Smooth muscle cell (in vitro differentiated cells): ENCODE data around the gene DTWD2. TPM values are rescaled to one million over a fixed set of nuclear protein-coding genes. Genes with fewer than 3 reads are reported as not detected.

Experiments used
- DNase-seq: peaks from one replicate; lab custom pipeline; 2025; ENCODE audit not compliant: unreplicated experiment; lab: John Stamatoyannopoulos, UW
- H2AFZ ChIP-seq: fragments of 200-600 bp; sonication (generic); 2 replicates; pipeline ENCODE4 v1.6.0; 2016; ENCODE audit warnings: antibody characterized with exemption, low read depth, mild to moderate bottlenecking
- H3F3A ChIP-seq: fragments of 200-600 bp; sonication (generic); 2 replicates; pipeline ENCODE4 v1.6.0; 2017; ENCODE audit warnings: antibody characterized with exemption, low read depth
- H3K27ac ChIP-seq: fragments of 200-600 bp; sonication (generic); 2 replicates; pipeline ENCODE4 v1.5.1; 2016; ENCODE audit warnings: low read depth, mild to moderate bottlenecking
- H3K27me3 ChIP-seq: fragments of 200-600 bp; sonication (generic); 2 replicates; pipeline ENCODE4 v1.6.1; 2016; ENCODE audit warnings: low read depth, mild to moderate bottlenecking
- H3K36me3 ChIP-seq: fragments of 200-600 bp; sonication (generic); 2 replicates; pipeline ENCODE4 v1.5.1; 2016; ENCODE audit warnings: low read depth
- H3K4me1 ChIP-seq: fragments of 200-600 bp; sonication (generic); 2 replicates; pipeline ENCODE4 v1.5.1; 2016; ENCODE audit warnings: low read depth
- H3K4me2 ChIP-seq: fragments of 200-600 bp; sonication (generic); 2 replicates; pipeline ENCODE4 v1.6.0; 2016; ENCODE audit warnings: mild to moderate bottlenecking
- H3K4me3 ChIP-seq: fragments of 200-600 bp; sonication (generic); 2 replicates; pipeline ENCODE4 v1.5.1; 2016; ENCODE audit warnings: mild to moderate bottlenecking
- H3K79me2 ChIP-seq: fragments of 200-600 bp; sonication (generic); 2 replicates; pipeline ENCODE4 v1.6.0; 2016; ENCODE audit warnings: low read depth, mild to moderate bottlenecking
- H3K9ac ChIP-seq: fragments of 200-600 bp; sonication (generic); 2 replicates; pipeline ENCODE4 v1.6.0; 2016; ENCODE audit warnings: low read depth
- H3K9me3 ChIP-seq: fragments of 200-600 bp; sonication (generic); replicated peaks from 2 replicates; pipeline ENCODE4 v1.5.1; 2016; ENCODE audit warnings: low read depth
- H4K20me1 ChIP-seq: fragments of 200-600 bp; sonication (generic); 2 replicates; pipeline ENCODE4 v1.6.0; 2016; ENCODE audit warnings: low read depth
- WGBS: methylation state at CpG from one replicate; pipeline ENCODE4 v1.1.7; 2016; ENCODE audit warnings: low lambda C conversion rate; 5-methylcytosine and 5-hydroxymethylcytosine counted together
- polyA plus RNA-seq: library from polyadenylated mRNA; unstranded; fragments of >200 nt; fragmentation: Nextera tagmentation; extraction: Ambion mirVana; gene quantifications from 2 replicates; pipeline ENCODE4 v1.2.1, GENCODE V29; 2016
- total RNA-seq: library from RNA; depleted of rRNA; stranded (reverse); fragments of >200 nt; gene quantifications from 2 replicates; pipeline ENCODE4 v1.2.3, GENCODE V29; 2014
- TF ChIP-seq, protein P1 (sequence below): fragments of 200-600 bp; sonication (generic); IDR thresholded peaks from 2 replicates; pipeline ENCODE4 v1.5.1; 2017; ENCODE audit warnings: borderline replicate concordance, mild to moderate bottlenecking, antibody characterized with exemption; ENCODE audit not compliant: insufficient read depth, poor library complexity, severe bottlenecking

The DTWD2 gene
- total and polyA plus RNA-seq, 2 experiments from 2014 or later: 0.58 to 1.7 TPM

DNA sequence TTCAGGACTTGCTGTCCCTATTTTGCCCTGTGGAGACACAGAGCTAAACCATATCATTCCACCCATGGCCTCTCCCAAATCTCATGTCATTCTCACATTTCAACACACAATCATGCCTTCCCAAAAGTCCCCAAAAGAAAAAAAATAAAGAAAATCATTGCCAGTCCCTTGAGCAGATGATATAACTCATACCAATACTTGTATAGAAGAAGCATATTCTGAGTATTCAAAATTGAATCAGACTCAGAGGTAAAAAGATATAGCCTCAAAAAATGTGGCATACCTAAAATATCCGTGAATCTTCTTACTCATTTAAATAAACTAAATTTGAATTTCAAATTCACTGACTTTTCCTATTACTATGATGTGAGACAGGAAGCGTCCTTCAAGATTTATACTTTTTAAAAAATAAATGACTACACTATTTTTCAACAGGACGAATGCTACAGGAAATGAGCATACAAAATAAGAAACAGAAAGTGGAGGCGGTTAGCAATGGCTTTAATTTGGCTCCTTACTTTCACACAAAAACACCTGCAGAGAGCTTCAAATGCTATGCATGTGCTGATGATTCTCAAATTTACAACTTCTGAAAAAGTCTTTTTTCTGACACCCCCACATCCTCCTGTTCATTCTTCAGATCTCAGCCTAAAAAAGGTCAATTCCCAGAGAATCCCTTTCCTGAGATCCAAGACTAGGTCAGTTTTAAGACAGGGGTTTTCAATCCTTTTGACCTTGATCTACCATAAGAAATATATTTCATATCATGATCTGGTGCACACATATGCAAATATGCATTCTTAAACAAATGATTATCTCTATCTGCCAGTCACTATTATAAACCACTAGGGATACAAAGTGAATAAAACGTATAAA lies 42.9 kb upstream of the DTWD2 start:
- Histone ChIP-seq H3K4me2 (no peak overlapping the region), H3F3A (no peaks in the 10 kb centered on the region), H3K4me1 (no peaks in the 10 kb centered on the region), H4K20me1 (no peaks in the 10 kb centered on the region), H3K79me2 (no peaks in the 10 kb centered on the region), H3K9me3 (no peaks in the 10 kb centered on the region), H3K27ac (no peak overlapping the region), H3K9ac (no peak overlapping the region), H3K4me3 (no peak overlapping the region), H3K27me3 (no peaks in the 10 kb centered on the region), H2AFZ (no peak overlapping the region), H3K36me3 (no peaks in the 10 kb centered on the region)
- WGBS: 84% methylated on average over 5 of the region's 5 CpGs
- DNase-seq: no peak
- TF ChIP-seq, protein P1, sequence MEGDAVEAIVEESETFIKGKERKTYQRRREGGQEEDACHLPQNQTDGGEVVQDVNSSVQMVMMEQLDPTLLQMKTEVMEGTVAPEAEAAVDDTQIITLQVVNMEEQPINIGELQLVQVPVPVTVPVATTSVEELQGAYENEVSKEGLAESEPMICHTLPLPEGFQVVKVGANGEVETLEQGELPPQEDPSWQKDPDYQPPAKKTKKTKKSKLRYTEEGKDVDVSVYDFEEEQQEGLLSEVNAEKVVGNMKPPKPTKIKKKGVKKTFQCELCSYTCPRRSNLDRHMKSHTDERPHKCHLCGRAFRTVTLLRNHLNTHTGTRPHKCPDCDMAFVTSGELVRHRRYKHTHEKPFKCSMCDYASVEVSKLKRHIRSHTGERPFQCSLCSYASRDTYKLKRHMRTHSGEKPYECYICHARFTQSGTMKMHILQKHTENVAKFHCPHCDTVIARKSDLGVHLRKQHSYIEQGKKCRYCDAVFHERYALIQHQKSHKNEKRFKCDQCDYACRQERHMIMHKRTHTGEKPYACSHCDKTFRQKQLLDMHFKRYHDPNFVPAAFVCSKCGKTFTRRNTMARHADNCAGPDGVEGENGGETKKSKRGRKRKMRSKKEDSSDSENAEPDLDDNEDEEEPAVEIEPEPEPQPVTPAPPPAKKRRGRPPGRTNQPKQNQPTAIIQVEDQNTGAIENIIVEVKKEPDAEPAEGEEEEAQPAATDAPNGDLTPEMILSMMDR: no peak

DNA sequence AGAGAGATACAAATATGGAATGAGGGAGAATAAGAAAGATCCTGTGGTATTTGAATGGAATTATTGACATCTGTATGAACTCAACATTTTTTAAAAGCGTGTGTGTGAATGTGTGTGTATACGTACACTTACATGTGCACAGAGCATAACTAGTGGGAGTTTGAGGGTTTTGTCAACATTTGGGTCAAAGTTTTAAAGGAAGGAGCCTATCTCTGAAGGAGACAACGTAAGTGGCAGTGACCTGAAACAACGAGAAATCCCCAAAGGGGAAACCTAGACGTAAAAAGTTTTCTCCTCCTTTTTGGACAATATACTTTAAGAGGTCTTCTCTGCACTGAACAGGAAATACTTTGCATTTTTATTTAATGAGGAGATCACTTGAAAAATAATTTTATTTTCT lies 40.2 kb upstream of the DTWD2 start:
- H3K4me2 ChIP-seq: no peak overlapping the region
- H3K9ac ChIP-seq: no peak overlapping the region
- H3K9me3 ChIP-seq: no peaks in the 10 kb centered on the region
- H3K27ac ChIP-seq: no peak overlapping the region
- no peak overlapping the region for H3K4me3 ChIP-seq
- DNase-seq: no peak
- H3K79me2 ChIP-seq: no peaks in the 10 kb centered on the region
- no peaks in the 10 kb centered on the region for H3K27me3 ChIP-seq
- H3K4me1 ChIP-seq: no peaks in the 10 kb centered on the region
- no peaks in the 10 kb centered on the region for H3K36me3 ChIP-seq
- TF ChIP-seq, protein P1: no peak
- no peak overlapping the region for H2AFZ ChIP-seq
- H3F3A ChIP-seq: no peaks in the 10 kb centered on the region
- no peaks in the 10 kb centered on the region for H4K20me1 ChIP-seq
- WGBS: 95% methylated on average over 5 of the region's 5 CpGs

DNA sequence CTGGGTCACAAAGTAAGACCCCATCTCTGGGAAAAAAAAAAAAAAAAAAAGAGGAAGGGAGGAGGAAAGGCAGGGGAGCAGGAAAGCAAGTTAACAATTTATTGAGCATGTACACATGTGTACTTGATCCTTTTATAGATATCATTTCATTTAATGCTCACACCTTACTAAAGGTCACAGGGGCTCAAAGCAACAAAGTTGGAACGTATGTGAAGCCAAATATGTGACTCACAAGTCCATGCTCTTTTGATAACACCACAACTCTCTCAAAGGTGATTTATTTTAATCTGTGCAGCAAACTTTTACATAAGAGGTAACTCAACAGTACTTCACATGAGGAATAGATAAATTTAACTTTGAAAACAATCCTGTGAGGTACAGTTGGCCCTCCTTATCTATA lies 34.4 kb upstream of the DTWD2 start:
- H2AFZ ChIP-seq: no peak overlapping the region
- no peaks in the 10 kb centered on the region for H3K4me1 ChIP-seq
- no peaks in the 10 kb centered on the region for H3K9me3 ChIP-seq
- no peaks in the 10 kb centered on the region for H3K36me3 ChIP-seq
- TF ChIP-seq, protein P1: no peak
- WGBS: 64% methylated on average over 1 of the region's 1 CpG
- H4K20me1 ChIP-seq: no peaks in the 10 kb centered on the region
- H3K4me2 ChIP-seq: no peak overlapping the region
- no peak for DNase-seq
- H3K4me3 ChIP-seq: no peak overlapping the region
- no peak overlapping the region for H3K27ac ChIP-seq
- no peaks in the 10 kb centered on the region for H3F3A ChIP-seq
- no peaks in the 10 kb centered on the region for H3K79me2 ChIP-seq
- H3K27me3 ChIP-seq: no peaks in the 10 kb centered on the region
- H3K9ac ChIP-seq: no peak overlapping the region
